Activated T-cell treated with anti-CD3 and anti-CD28 coated beads, Interleukin-2, amount 50 U/mL, for 1 hour (primary cell): ENCODE data around the gene OR8D1.
"Not testable (repeated sequence)": the region's sequence is repeated elsewhere in the genome, so short reads cannot be mapped to it uniquely, and the experiment has no call there.

ENCODE experiments used
- DNase-seq: peaks from one replicate; pipeline ENCODE4 v3.0.0-alpha.2; 2020

The OR8D1 gene

GRCh38 chr11:124278261-124278660 is 35.5 kb downstream of the OR8D1 start:
- DNase-seq, result no peak

DNA sequence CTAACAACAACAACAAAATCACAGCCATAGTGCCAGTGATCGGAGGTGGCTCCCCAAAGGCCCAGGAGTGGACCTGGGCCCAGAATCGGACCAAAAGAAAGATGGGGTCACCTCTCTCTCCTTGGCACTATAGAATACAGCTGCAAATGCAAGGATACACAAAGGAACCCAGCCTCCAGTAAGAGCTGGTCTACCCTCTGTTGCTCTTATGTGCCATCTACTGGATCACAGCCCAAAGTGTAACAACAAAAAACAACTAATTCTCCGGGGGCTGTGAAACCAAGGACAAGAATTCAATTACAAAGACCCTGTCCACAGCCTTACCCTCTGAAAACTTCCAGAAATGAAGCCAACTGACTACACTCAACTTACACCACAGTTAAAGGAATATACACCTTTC is 35.9 kb downstream of the OR8D1 start:
- no peak for DNase-seq

DNA sequence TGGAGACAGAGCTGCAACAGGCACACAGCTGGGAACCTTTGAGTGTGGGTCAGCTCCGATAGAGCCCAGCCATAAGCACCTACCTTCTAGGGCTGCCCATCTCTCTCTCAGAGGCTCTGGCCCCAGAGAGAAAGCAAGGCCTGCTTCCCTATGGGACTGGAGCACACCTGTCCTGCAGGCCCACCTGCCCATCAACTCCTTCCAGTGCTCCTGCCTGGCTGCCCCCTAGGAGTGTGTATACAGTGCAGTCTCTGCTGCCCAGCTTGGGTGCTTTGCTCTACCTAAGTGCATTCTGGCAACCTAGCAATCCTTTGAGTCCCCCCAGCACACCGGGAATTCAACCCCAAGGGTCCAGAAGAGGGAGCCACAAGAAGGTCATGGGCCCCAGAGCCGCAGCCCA is 36.5 kb downstream of the OR8D1 start:
- DNase-seq, result no peak

GRCh38 chr11:124276081-124276480 is 37.7 kb downstream of the OR8D1 start:
- no peak for DNase-seq

GRCh38 chr11:124274000-124274399 is 39.7 kb downstream of the OR8D1 start:
- DNase-seq, result no peak

DNA sequence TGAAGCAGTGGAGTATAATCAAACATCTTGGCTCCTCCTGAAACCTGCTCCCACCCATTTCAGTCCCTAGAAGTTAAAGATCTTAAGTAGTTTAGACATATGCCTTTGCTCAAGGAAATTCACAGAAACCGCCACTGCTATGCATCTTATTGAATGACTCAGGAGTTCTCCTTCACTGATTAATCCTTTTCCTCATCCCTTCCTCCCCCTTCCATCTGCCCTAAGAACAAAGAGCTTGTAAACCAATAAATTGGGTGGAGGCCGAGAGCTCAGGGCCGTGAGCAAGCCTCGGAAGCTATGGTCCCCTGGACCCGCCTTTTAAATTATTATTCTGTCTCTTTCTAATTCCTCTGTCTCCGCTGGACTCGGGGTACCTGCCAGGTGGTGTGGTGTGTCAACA is 42.9 kb downstream of the OR8D1 start:
- DNase-seq, result not testable (repeated sequence)

GRCh38 chr11:124265041-124265440 is 48.7 kb downstream of the OR8D1 start:
- DNase-seq, result not testable (repeated sequence)

DNA sequence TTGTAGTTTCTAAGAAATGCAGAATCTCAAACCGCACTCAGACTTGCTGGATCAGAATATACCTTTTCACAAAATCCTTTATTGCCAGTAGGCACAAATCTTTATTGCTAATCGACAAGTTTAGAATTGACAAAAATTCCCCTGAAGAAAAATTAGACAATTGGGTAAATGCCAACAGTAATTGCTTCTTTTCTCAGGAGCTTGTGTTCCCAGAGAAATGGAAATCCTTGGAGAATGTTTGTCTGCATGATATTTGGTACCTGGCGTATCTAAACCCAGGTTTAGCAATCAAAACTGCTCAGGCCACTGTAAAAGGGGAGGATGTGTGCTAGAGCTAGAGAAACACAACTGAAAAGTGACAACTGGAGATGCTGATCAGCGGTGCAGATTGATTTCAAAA is 57.7 kb downstream of the OR8D1 start, which contains the start of gene OR8G5:
Gene OR8G5 (plus strand): TSS at position 301 of the 400 bp plus-strand sequence. CDS start 8,556 bp downstream, outside the sequence.
- DNase-seq, result no peak
